ENCODE measurements around the gene HS3ST2. TPM values are rescaled to one million over a fixed set of nuclear protein-coding genes. Genes with fewer than 3 reads are reported as not detected.

HS3ST2 gene
- polyA plus RNA-seq, 2 of the 4 experiments (the other 2 are of a cell fraction), result not detected

DNA sequence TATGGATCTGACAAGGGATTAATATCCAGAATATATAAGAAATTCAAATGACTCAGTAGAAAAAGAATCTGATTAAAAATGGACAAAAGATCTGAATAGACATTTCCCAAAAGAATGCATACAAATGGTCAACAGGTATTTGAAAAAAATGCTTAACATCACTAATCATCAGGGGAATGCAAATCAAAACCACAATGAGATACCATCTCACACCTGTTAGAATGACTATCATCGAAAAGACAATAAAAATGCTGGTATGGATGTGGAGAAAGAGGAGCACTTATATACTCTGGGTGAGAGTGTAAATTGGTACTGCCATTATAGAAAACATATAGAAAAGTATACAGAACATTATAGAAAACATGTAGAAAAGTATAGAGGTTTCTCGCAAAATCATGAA lies 16.4 kb upstream of the HS3ST2 start:
- no peak for ATAC-seq
- no peak overlapping the region for H3K4me2 ChIP-seq
- no peaks in the 10 kb centered on the region for H3K4me1 ChIP-seq
- DNase-seq (ENCODE audit: low read depth in 1 of 2, low spot score in 1 of 2), result no peak
- TF ChIP-seq CHD2 (IDR thresholded peaks at IDR 0.05; ENCODE audit: low read length, partially characterized antibody) (no peak), RCOR1 (IDR thresholded peaks at IDR 0.05; ENCODE audit: low read depth, low read length) (no peak), TFCP2L1 (CRISPR knock-in tag; IDR thresholded peaks at IDR 0.05) (no peak), JUNB (IDR thresholded peaks at IDR 0.05) (no peak), JUN (IDR thresholded peaks at IDR 0.05) (no peak), ZSCAN20 (CRISPR knock-in tag; IDR thresholded peaks at IDR 0.05) (no peak), PHF8 (IDR thresholded peaks at IDR 0.05; ENCODE audit: borderline replicate concordance, low read depth) (no peak), MYC (IDR thresholded peaks at IDR 0.05; ENCODE audit: borderline replicate concordance, low read length) (no peak), NFE2L2 (conservative IDR thresholded peaks at IDR 0.05; ENCODE audit: low read length) (no peak), BHLHE40 (IDR thresholded peaks at IDR 0.05; ENCODE audit: low read depth, low read length) (no peak), TP53 (CRISPR knock-in tag; IDR thresholded peaks at IDR 0.05) (no peak), GATA3 (IDR thresholded peaks at IDR 0.05; ENCODE audit: borderline replicate concordance) (no peak), EP300 (IDR thresholded peaks at IDR 0.05) (no peak)
- TF ChIP-seq, protein P1, sequence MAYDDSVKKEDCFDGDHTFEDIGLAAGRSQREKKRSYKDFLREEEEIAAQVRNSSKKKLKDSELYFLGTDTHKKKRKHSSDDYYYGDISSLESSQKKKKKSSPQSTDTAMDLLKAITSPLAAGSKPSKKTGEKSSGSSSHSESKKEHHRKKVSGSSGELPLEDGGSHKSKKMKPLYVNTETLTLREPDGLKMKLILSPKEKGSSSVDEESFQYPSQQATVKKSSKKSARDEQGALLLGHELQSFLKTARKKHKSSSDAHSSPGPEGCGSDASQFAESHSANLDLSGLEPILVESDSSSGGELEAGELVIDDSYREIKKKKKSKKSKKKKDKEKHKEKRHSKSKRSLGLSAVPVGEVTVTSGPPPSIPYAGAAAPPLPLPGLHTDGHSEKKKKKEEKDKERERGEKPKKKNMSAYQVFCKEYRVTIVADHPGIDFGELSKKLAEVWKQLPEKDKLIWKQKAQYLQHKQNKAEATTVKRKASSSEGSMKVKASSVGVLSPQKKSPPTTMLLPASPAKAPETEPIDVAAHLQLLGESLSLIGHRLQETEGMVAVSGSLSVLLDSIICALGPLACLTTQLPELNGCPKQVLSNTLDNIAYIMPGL (CRISPR knock-in tag; IDR thresholded peaks at IDR 0.05; ENCODE audit: borderline replicate concordance), result no peak
- TF ChIP-seq, protein P2, sequence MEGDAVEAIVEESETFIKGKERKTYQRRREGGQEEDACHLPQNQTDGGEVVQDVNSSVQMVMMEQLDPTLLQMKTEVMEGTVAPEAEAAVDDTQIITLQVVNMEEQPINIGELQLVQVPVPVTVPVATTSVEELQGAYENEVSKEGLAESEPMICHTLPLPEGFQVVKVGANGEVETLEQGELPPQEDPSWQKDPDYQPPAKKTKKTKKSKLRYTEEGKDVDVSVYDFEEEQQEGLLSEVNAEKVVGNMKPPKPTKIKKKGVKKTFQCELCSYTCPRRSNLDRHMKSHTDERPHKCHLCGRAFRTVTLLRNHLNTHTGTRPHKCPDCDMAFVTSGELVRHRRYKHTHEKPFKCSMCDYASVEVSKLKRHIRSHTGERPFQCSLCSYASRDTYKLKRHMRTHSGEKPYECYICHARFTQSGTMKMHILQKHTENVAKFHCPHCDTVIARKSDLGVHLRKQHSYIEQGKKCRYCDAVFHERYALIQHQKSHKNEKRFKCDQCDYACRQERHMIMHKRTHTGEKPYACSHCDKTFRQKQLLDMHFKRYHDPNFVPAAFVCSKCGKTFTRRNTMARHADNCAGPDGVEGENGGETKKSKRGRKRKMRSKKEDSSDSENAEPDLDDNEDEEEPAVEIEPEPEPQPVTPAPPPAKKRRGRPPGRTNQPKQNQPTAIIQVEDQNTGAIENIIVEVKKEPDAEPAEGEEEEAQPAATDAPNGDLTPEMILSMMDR (IDR thresholded peaks at IDR 0.05), result no peak
- TF ChIP-seq, protein P3, sequence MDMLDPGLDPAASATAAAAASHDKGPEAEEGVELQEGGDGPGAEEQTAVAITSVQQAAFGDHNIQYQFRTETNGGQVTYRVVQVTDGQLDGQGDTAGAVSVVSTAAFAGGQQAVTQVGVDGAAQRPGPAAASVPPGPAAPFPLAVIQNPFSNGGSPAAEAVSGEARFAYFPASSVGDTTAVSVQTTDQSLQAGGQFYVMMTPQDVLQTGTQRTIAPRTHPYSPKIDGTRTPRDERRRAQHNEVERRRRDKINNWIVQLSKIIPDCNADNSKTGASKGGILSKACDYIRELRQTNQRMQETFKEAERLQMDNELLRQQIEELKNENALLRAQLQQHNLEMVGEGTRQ (IDR thresholded peaks at IDR 0.05), result no peak
- FAIRE-seq, result no peak
- CTCF ChIA-PET, result no interaction called here
- H3K9me3 ChIP-seq, result peaks cover 15% of the 10 kb centered on the region; the same call in 2 of the 3 replicates
- WGBS (ENCODE audit: missing lambda C conversion rate), result 45% methylated on average over 2 of the region's 2 CpGs
- H3K27ac ChIP-seq, result no peak overlapping the region
- H3K4me3 ChIP-seq, result no peak overlapping the region
- POLR2A ChIA-PET, result no interaction called here

DNA sequence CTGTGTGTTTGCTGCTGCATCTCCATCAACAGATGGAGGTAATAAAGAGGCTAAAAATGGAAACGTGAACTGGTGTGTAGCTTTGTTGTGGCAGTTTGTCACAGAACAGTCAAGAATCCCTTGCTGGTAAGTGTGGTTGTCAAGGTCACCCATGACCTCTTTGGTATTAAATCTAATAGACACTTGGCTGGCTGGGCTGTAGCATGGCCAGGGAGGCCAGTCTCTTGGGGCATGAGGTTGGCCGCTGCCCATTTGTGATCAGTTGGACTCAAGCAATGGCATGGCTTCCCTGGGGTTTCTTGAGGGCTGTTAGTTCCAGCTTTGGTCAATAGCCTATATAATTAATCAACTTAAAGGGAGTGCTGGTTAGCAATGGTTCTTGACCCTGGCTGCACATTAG lies 14.8 kb upstream of the HS3ST2 start:
- TF ChIP-seq RNF2 (IDR thresholded peaks at IDR 0.05; ENCODE audit: borderline replicate concordance, low read depth) (no peak), FOXS1 (CRISPR knock-in tag; IDR thresholded peaks at IDR 0.05) (no peak), HOXB5 (CRISPR knock-in tag; IDR thresholded peaks at IDR 0.05) (no peak), SMC3 (IDR thresholded peaks at IDR 0.05) (no peak), HEYL (CRISPR knock-in tag; IDR thresholded peaks at IDR 0.05) (no peak), RCOR1 (IDR thresholded peaks at IDR 0.05; ENCODE audit: low read depth, low read length) (no peak)
- TF ChIP-seq, protein P1 (CRISPR knock-in tag; IDR thresholded peaks at IDR 0.05; ENCODE audit: borderline replicate concordance), result no peak
- no peak for DNase-seq (ENCODE audit: low read depth in 1 of 2, low spot score in 1 of 2)
- ChIA-PET CTCF (no interaction called here), POLR2A (no interaction called here)
- ATAC-seq, result no peak
- H3K4me1 ChIP-seq, result no peaks in the 10 kb centered on the region
- no peak overlapping the region for H3K27ac ChIP-seq
- no peak overlapping the region for H3K4me2 ChIP-seq
- no peak overlapping the region for H3K4me3 ChIP-seq
- no peak for FAIRE-seq
- 0% methylated on average over 2 of the region's 2 CpGs for WGBS (ENCODE audit: missing lambda C conversion rate)
- H3K9me3 ChIP-seq, result peaks cover 14% of the 10 kb centered on the region; the same call in 2 of the 3 replicates

Data from A549 (cell line).